Lower leg skin (tissue), 3 donors: Measurements from ENCODE around the gene MISP.

ENCODE experiments used
- POLR2A ChIP-seq, 2 donors: fragments of 450-650 bp; IDR thresholded peaks; one replicate each; pipeline ENCODE4 v1.6.1; 2016 to 2017; ENCODE audit warnings: antibody characterized with exemption in 2 of 2, mild to moderate bottlenecking in 1 of 2, moderate library complexity in 1 of 2
- TF ChIP-seq, protein P1 (sequence below), 3 donors: fragments of 450-650 bp; IDR thresholded peaks; one replicate each; pipeline ENCODE4 v1.5.1; 2016; ENCODE audit warnings: antibody characterized with exemption in 3 of 3, mild to moderate bottlenecking in 3 of 3, moderate library complexity in 2 of 3

- TF ChIP-seq, protein P1, sequence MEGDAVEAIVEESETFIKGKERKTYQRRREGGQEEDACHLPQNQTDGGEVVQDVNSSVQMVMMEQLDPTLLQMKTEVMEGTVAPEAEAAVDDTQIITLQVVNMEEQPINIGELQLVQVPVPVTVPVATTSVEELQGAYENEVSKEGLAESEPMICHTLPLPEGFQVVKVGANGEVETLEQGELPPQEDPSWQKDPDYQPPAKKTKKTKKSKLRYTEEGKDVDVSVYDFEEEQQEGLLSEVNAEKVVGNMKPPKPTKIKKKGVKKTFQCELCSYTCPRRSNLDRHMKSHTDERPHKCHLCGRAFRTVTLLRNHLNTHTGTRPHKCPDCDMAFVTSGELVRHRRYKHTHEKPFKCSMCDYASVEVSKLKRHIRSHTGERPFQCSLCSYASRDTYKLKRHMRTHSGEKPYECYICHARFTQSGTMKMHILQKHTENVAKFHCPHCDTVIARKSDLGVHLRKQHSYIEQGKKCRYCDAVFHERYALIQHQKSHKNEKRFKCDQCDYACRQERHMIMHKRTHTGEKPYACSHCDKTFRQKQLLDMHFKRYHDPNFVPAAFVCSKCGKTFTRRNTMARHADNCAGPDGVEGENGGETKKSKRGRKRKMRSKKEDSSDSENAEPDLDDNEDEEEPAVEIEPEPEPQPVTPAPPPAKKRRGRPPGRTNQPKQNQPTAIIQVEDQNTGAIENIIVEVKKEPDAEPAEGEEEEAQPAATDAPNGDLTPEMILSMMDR (IDR thresholded peaks at IDR 0.05) = no peak
- TF ChIP-seq POLR2A (IDR thresholded peaks at IDR 0.05) = no peak
Measured at GRCh38 chr19:704447-704741, 46.5 kb upstream of the MISP start.
